ENCODE data around the gene ENPP3.

The ENPP3 gene

DNA sequence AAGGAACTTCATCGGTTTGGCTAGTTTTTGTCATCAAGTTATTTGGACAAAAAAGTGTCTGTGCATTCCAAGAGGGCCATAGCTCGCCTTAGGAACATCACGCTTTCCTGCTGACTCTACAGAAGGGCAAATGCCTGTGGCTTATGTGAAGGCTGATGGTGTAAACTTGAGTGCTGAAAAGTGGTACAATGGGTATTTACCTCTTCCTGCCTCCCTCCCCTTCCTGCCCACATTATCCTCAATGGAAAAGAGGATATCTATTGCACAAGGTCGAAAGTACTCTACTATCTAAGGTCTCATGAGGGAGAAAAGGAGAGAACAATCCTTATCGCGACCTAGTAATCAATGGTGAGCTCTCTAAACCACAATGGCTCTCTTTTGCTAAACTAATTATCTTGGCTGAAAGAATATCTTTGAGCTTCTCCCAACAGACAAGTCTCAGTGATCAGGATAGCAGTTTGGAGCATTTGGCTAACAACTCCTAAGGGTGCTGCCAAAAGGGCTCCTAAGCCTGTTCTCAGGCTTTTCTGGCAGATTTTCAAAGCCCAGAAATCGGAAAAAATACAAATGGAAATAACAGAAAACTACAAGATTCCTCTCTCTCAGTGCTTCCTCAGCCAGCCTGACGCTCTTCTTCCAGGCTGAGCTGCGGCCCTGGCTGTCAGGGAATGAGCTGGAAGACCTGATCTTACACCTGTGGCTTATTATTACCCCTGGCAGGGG, 128.1 kb downstream of the ENPP3 start:
- no peak for DNase-seq (ENCODE audit: low read depth in 2 of 2)

DNA sequence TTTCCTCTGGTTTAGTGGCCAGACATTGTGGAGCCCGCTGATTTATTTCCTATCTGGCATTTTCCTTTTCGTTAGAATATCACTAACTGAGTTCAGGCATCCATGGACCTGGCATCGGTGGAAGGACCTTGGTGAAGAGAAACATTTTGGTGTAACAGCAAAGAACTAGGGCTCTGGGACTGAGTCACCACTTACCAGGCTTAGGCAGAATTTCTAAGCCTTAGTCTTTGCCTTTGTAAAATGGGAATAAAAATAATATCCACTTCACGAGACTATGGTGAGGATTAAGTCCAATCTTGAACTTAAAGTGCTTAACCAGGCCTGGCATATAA, 128.7 kb downstream of the ENPP3 start:
- DNase-seq (ENCODE audit: low read depth in 2 of 2): no peak

DNA sequence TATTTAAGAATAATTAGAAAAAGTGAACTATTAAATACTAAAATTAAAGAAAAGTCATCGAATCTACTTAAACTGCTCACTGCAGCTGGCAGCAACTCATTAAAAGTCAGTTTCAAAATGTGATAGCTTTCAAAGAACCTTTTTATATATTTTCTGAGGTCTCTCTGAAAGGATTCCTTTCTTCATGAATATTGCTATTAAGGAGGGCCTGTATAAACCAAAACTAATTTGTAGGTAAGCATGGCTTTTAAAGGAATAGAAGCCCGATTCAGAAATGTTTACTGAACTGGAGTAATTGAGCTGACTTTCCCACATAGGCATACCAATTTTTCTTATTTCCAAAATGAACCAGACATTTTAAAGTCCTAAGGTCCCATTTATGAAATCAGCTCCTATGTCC, 129.5 kb downstream of the ENPP3 start:
- no peak for DNase-seq (ENCODE audit: low read depth in 2 of 2)

DNA sequence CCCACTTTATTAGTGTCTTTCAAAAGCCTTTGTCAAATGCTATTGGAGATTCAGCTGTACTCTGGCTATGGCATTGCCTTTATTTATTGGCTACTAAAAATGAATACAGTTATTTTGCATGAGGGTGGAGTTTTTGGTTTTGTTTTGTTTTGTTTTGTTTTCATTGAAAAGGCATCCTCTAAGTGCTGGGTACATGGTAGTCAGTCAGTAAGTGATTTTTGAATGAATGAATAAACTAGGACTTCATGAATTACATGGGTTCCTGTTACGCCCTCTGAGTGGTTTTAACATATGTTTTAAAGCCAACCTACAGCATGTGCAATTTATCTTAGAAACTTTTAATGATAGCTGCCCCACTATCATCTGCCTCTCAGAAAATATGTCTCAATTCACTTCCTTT, 131.9 kb downstream of the ENPP3 start:
- no peak for DNase-seq (ENCODE audit: low read depth in 2 of 2)

DNA sequence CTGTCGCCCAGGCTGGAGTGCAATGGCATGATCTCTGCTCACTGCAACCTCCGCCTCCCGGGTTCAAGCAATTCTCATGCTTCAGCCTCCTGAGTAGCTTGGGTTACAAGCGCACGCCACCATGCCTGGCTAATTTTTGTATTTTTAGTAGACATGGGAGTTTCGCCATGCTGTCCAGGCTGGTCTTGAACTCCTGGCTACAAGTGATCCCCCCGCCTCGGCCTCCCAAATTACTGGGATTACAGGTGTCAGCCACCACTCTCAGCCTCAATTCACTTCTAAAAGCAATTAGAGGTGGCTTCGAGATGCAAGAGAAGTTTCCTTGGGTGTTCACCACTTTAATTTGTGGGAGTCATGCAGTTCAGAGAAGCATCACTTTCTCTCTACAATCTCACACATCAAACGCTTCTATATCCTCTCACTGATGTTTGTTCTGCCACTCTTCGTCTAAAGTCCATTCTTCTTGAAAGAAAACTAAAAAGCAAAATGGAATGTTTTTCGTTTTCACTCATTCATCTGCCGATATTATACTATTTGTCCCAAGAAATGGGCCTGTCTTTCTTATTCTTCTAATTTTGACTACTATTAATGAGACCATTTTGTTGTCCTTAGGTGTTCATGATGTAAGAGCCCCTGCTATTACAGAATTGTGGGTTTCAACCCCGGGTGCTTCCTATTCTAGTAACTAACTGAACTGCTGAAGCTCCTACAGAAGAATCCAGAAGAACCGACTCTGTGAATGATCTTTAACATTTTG, 132.5 kb downstream of the ENPP3 start:
- no peak for DNase-seq (ENCODE audit: low read depth in 2 of 2)

DNA sequence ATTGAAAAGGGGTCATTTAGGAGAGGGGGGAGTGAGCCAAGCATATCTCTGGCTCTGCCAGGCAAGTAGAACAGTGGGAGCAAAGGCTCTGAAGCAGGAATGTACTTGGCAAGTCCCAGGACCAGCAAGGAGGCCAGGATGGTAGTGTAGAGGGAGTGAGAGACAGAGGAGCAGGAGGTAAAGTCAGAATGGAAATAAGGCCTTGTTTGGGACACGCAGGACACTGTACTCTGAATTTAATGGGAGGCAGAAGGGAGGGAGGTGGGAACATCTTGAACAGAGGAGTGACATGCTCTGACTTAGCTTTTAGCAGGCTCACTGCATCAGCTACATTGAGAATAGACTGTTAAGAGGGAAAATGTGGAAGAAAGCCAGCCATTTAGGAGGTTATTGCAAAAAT, 133.7 kb downstream of the ENPP3 start:
- DNase-seq (ENCODE audit: low read depth in 2 of 2): no peak

DNA sequence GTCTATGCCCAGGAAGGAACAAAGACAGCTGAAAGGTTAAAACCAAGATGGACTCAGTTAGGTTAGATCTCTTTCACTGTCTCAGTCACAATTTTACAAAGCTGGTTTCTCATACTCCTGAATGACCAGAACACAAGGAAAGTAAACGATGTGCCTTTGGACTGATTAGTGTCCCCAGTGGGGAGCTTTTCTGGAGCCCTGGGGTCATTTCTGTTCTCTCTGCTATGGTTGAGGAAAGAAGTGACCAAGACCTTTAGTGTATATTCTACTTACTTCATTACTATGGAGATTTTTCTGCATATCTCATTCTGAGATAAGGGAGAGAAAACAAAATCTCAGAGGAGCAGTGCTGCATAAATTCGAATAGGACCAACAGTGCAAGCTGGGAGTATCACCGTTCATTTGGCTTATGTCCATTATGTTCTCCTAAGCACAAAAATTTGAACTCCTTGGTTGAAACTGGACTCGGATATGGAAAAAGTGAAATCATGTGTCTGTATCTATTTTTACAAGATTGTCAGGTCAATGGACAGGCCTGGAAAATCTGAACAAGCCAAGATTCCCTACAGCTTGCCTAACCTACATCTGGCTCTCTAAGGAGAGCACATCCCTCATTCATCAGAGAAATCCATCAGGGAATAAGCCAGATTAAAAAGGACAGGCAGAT, 136.3 kb downstream of the ENPP3 start:
- no peak for DNase-seq (ENCODE audit: low read depth in 2 of 2)

DNA sequence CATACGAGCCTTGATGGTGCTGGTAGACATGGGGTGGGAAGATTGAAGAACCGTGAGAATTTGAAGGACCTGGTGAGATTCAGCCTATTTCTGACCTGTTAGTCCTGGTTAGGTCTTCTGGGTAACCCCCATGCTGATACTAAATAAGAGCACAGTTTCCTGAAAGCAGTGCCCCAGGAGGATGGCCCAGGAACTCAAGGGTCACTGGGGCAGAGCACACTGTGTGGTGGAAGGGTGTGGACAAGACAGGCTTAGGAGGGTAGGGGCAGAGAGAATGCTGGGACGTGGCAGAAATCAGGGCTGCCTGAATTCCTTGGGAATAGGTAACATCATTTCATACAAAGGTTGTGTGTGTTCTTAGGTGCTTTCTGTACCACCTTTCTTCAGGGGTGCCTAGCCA, 138.8 kb downstream of the ENPP3 start:
- no peak for DNase-seq (ENCODE audit: low read depth in 2 of 2)

DNA sequence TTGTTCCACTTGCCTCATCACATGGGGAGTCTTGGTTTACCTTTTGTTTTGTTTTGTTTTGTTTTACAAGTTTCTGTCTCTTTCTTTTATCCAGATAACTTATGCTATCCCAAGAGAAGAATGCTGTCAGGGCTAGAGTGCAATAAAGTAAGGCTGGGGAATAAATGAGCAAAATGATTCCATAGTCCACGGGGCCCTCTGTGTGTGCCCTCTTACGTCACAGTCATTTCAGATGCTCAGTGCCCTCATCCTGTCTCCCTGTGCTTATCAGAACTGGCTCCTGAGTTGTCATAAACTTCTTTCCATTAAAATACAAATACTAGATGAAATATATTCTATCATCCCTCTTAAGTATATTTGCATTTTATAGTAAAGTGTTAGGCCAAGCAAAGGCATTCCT, 139.9 kb downstream of the ENPP3 start:
- DNase-seq (ENCODE audit: low read depth in 2 of 2): no peak

DNA sequence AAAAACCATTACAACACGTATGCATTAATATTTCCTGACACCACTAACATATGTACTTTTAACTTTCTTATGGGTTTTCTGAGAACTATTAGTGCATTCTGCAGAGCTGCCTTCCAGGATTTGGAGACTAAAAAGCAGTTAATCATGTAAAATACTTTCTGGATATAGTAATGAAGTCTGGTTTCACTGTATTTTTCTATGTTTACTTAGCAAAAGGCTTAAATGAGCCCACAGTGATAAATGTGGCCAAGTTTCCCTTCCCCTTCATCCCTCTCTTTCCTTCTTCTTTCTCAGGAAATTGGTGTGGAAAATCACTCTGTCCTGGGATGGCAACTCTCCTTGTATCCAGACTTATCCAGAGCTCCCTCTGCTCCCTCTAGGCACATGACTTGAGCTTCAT, 141.1 kb downstream of the ENPP3 start:
- DNase-seq (ENCODE audit: low read depth in 2 of 2): no peak

DNA sequence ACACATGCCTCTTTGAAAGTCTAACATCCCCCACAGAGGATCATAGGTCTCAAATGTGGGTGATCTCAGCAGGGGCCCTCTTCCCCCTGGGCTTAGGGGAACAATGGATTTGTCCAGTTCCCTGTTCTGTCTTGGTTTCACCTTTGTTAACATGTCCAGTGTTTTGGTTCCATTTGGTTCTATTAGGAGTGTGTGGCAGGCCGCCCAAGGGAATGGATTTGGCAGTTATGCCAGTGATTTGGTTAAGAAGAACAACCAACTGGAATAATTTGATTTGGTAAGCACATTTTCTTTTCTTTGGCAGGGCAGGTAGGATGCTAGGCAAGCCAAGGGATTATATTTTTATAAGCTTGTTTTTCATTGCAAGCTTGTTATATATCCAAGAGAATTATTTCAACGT, 142.2 kb downstream of the ENPP3 start:
- no peak for DNase-seq (ENCODE audit: low read depth in 2 of 2)

DNA sequence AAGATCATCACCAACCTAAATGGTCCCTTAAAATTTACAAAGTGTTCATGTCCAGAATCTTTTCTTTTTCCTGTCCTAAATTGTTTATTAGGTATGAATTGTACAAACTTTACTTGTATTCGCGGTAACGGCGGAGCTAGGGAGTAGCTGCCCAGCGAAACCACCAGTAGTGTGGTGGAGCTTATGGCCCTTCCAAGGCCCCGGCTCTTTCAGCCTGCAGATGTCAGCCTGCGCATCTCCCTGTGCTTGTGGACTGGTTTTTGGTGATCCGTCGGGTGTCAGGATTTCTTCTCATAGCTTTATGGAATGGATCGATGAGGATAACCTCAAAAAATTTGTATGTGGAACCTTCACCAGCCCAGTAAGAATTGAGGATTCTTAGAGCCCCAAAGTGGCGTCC, 143.5 kb downstream of the ENPP3 start:
- no peak for DNase-seq (ENCODE audit: low read depth in 2 of 2)

DNA sequence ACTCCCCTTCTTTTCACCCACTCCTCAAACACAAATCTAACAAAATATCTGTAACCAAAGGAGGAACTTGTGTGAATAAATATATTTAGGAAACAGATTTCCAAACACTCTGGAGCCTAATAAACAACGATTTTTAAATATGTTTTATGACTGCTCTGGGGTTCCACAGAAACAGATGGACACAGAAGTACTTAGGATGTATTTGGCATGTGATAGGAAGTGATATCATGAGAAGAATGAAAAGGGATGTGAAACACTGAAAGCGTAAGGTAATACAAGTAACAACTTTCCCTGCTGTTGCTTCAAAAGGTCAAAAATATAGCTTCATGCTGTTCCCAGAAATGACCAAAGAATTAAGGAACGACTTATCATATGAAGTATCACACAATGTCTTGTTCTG, 144.6 kb downstream of the ENPP3 start:
- no peak for DNase-seq (ENCODE audit: low read depth in 2 of 2)

DNA sequence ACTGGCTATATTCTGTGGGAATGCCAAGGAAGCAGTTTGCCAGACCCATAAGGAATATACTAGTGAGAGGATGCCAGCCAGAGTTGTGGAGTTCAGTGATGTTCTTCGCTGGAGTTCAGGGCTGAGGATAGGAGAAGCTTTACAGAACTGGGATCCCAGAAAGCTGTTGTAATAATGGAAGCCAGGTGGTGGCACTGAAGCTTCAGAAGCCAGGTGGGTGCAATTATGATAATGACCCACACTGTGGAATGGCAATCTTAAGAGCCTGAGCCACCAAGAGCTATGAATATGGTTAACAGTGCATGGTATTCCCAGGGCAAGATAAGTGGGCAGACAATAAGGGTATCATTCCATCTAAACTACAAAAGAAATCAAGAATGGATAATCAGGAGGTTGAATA, 145.7 kb downstream of the ENPP3 start:
- no peak for DNase-seq (ENCODE audit: low read depth in 2 of 2)

DNA sequence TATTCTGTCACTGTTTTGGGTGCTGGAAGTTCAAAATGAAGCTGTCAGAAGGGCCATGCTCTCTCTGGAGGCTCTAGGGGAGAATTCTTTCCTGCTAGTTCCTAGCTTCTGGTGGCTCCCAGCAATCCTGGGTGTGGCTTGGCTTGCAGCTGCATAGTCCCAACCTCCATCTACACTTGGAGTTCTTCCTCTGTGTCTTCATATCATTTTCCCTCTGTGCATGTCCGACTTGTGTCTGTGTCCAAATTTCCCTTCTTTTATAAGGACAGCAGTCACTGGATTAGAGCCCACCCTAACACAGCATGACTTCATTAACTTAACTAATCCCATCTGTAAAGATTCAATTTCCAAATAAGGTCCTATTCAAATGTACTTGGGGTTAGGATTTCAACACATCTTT, 147.5 kb downstream of the ENPP3 start:
- no peak for DNase-seq (ENCODE audit: low read depth in 2 of 2)

DNA sequence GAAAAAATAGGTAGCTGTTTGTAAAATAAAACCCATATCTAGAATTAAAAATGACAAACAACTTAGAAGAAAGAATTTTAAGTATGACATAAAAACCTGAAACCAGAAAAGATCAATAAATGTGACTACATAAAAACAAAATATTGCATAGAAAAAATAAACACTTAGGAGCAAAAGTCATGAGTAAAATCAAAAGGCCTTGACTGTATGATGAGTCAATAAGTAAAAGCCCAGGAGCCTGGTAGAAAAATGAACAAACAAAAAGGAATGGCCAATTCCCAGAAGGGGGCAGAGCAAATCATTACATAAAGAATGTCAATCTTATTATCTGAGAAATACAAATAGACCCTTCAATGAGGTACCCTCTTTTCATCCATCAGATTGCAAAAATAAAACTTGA, 150.0 kb downstream of the ENPP3 start:
- no peak for DNase-seq (ENCODE audit: low read depth in 2 of 2)

DNA sequence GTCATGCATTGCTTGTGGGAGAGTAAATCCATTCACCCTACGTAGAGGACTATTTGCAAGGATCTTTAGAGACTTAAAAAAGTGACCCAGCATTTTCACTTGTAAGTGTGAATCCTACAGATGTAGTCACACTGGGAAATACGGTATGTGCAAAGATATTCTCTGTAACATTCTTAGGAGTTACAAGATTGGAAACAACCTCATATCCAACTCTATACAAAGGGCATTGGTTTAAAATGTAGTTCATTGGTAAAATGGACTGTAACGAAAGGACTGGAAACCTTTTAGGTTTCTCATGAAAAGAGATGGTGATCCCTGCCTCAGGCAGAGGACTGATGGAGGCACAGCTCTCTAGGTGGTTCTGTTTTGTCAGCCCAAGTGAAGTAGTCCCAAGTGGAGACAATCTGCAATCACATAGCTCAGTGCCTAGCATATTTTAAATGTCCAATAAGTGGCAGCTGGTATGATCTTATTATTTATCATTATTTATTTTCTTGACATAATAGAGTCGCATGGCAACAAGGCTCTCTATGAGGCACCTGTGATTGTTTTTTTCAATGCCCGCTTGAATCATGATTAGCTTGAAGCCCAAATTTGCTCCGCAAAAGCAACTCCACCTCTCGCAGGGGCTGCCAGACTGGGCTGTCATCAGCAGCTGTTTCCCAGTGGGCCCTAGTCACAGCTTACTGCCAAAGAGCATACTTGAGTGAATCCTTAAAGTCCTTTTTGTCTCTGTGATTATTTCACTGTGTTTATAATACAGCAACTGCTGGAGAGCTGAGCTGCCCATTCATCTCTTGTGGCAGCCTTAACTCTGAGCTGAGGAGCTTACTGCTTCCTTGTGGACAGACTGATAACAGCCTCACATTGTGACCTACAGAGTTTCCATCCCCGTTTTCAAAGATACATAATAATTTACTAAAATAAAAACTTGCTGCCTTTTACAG, 150.9 kb downstream of the ENPP3 start:
- DNase-seq (ENCODE audit: low read depth in 2 of 2): no peak

DNA sequence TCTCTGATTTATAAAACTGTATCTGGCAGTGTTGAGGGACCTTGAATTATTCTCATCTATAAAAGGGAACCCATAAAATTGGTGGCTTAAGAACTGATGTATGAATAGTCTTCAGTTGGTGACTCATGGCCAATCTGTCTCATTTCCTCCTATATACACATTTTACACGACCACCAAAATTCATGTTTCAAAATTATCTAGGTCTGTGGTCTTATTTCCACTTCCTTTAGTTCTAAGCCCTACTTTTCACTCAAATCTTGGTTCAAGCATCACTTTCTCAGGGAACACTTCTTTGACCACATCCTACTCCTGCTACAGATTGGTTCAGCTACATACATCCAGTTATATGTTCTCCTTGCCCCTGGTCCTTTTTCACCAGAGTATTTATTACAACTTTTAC, 152.1 kb downstream of the ENPP3 start:
- no peak for DNase-seq (ENCODE audit: low read depth in 2 of 2)

DNA sequence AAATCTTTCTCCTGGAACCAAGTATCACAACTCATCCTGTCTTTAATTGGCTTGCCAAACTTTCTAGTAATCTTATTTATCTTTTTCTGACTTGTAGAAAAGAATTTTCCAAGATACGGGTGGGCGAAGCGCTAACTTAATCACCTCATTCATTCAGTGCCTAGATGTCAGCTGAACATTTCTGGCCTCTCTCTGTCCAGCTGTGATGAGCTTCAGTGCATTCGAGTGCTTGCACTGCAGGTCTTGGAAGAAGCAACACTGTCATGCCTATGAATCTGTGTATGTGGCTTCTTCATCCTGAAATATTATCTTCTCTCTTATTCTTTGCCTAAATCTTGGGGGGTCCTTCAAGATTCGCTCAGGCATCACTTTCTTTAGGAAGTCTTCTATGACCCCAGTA, 154.4 kb downstream of the ENPP3 start:
- DNase-seq (ENCODE audit: low read depth in 2 of 2): no peak

DNA sequence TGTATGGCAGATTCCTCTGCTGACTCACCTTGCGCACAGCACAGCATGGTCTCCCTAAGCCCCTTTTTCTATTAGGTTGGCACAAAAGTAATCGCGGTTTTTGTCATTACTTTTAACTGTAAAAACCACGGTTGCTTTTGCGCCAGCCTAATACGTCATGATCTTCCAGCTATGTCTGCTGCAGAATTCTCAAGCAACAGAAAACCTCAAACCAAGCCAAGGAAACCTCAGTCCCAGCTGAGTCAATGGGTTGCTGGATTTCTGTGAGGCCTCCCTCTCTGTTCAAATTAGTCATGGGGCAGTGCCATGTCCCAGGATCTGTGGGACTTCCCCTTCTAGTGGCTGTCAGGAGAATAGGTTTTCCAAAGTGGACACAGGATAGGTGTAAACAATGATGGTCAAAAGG, 155.0 kb downstream of the ENPP3 start:
- DNase-seq (ENCODE audit: low read depth in 2 of 2): peak in 1 of 2 donors; percentile 10

DNA sequence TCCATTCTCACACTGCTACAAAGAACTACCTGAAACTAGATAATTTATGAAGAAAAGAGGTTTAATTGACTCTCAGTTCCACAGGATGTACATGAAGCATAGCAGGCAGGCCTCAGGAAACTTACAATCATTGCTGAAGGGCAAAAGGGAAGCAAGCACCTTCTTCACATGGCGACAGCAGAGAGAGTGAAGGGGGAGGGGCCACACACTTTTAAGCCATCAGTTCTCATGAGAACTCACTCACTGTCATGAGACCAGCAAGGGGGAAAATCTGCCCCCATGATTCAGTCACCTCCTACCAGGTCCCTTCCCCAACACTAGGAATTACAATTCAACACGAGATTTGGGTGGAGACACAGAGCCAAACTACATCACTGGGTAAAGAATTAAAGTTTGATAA, 158.3 kb downstream of the ENPP3 start:
- DNase-seq (ENCODE audit: low read depth in 2 of 2): no peak

Measured in stimulated activated CD8-positive, alpha-beta memory T cell treated with anti-CD3 and anti-CD28 coated beads, Interleukin-2, amount 100 ng/mL, for 48 hours (primary cell).